ENCODE results near the gene NAB1. TPM values are rescaled to one million over a fixed set of nuclear protein-coding genes. Genes with fewer than 3 reads are reported as not detected.

The NAB1 gene
- total and polyA plus RNA-seq, 12 donors, result 13.0 to 43.7 (median 26.7) TPM

- no peak overlapping the region for H3K27ac ChIP-seq
- 92 to 95% (median 93%) methylated on average over 10 of the region's 10 CpGs for WGBS, 4 donors
- H3K36me3 ChIP-seq (replicated peaks in 1 of 2), result peaks cover 0 to 17% of the 10 kb centered on the region in 2 donors
- H3K4me1 ChIP-seq (replicated peaks in 1 of 2), result peaks cover 0 to 10% of the 10 kb centered on the region in 2 donors
- H3K27me3 ChIP-seq, result no peaks in the 10 kb centered on the region
- intact Hi-C loops (cut with DNase I), result no loop called here
- TF ChIP-seq POLR2A (IDR thresholded peaks at IDR 0.05) (no peak), CTCF (IDR thresholded peaks at IDR 0.05) (no peak)
- DNase-seq, result no peak
- no peak overlapping the region for H3K4me3 ChIP-seq
- peaks cover 0 to 5% (median 0%) of the 10 kb centered on the region in 3 donors for H3K9me3 ChIP-seq (replicated peaks in 1 of 3)
Observed at GRCh38 chr2:190670182-190670946, 21.5 kb downstream of the NAB1 start.

- no peak for TF ChIP-seq CTCF (IDR thresholded peaks at IDR 0.05)
- no peak for TF ChIP-seq POLR2A (IDR thresholded peaks at IDR 0.05)
- no peak overlapping the region for H3K4me3 ChIP-seq
- intact Hi-C loops (cut with DNase I), result no loop called here
- H3K36me3 ChIP-seq (replicated peaks in 1 of 2), result peaks cover 0 to 17% of the 10 kb centered on the region in 2 donors
- no peak for DNase-seq
- peaks cover 0 to 10% of the 10 kb centered on the region in 2 donors for H3K4me1 ChIP-seq (replicated peaks in 1 of 2)
- no peaks in the 10 kb centered on the region for H3K27me3 ChIP-seq
- 68 to 79% (median 70%) methylated on average over 1 of the region's 1 CpG for WGBS, 4 donors
- no peak overlapping the region for H3K27ac ChIP-seq
- H3K9me3 ChIP-seq (replicated peaks in 1 of 3), result no peaks in the 10 kb centered on the region
Observed at GRCh38 chr2:190674966-190675650, 26.2 kb downstream of the NAB1 start.

- peaks cover 0 to 11% of the 10 kb centered on the region in 2 donors for H3K36me3 ChIP-seq (replicated peaks in 1 of 2)
- no peak overlapping the region for H3K4me3 ChIP-seq
- TF ChIP-seq POLR2A (IDR thresholded peaks at IDR 0.05) (no peak), CTCF (IDR thresholded peaks at IDR 0.05) (no peak)
- H3K4me1 ChIP-seq (replicated peaks in 1 of 2), result peaks cover 0 to 10% of the 10 kb centered on the region in 2 donors
- intact Hi-C loops (cut with DNase I), result no loop called here
- H3K27ac ChIP-seq, result no peak overlapping the region
- no peaks in the 10 kb centered on the region for H3K9me3 ChIP-seq (replicated peaks in 1 of 3)
- DNase-seq, result no peak
- 81 to 86% (median 83%) methylated on average over 4 of the region's 4 CpGs for WGBS, 4 donors
- H3K27me3 ChIP-seq, result no peaks in the 10 kb centered on the region
Observed at GRCh38 chr2:190677255-190677654, 28.4 kb downstream of the NAB1 start.

- H3K4me3 ChIP-seq, result no peak overlapping the region
- peaks cover 0 to 11% of the 10 kb centered on the region in 2 donors for H3K36me3 ChIP-seq (replicated peaks in 1 of 2)
- WGBS, 4 donors, result 53 to 68% (median 63%) methylated on average over 6 of the region's 6 CpGs
- no peak overlapping the region for H3K27ac ChIP-seq
- H3K27me3 ChIP-seq, result no peaks in the 10 kb centered on the region
- H3K9me3 ChIP-seq (replicated peaks in 1 of 3), result no peaks in the 10 kb centered on the region
- peaks cover 0 to 10% of the 10 kb centered on the region in 2 donors for H3K4me1 ChIP-seq (replicated peaks in 1 of 2)
- intact Hi-C loops (cut with DNase I), result no loop called here
- DNase-seq, result no peak
- TF ChIP-seq POLR2A (IDR thresholded peaks at IDR 0.05) (no peak), CTCF (IDR thresholded peaks at IDR 0.05) (no peak)
Observed at GRCh38 chr2:190678444-190679162, 29.7 kb downstream of the NAB1 start.
